ENCODE measurements around the gene EPHB2.

Gene EPHB2

GRCh38 chr1:22877112-22877915 is 166.7 kb downstream of the EPHB2 start:
- H3K4me1 ChIP-seq (ENCODE audit: insufficient read depth, poor library complexity, severe bottlenecking), result peaks cover 8% of the 10 kb centered on the region
- no peaks in the 10 kb centered on the region for H3K36me3 ChIP-seq (ENCODE audit: low read depth)
- no peaks in the 10 kb centered on the region for H3K9me3 ChIP-seq (ENCODE audit: severe bottlenecking)
- no peak for ATAC-seq (ENCODE audit: low read depth)
- TF ChIP-seq, protein P1, sequence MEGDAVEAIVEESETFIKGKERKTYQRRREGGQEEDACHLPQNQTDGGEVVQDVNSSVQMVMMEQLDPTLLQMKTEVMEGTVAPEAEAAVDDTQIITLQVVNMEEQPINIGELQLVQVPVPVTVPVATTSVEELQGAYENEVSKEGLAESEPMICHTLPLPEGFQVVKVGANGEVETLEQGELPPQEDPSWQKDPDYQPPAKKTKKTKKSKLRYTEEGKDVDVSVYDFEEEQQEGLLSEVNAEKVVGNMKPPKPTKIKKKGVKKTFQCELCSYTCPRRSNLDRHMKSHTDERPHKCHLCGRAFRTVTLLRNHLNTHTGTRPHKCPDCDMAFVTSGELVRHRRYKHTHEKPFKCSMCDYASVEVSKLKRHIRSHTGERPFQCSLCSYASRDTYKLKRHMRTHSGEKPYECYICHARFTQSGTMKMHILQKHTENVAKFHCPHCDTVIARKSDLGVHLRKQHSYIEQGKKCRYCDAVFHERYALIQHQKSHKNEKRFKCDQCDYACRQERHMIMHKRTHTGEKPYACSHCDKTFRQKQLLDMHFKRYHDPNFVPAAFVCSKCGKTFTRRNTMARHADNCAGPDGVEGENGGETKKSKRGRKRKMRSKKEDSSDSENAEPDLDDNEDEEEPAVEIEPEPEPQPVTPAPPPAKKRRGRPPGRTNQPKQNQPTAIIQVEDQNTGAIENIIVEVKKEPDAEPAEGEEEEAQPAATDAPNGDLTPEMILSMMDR (IDR thresholded peaks at IDR 0.05; ENCODE audit: poor library complexity, severe bottlenecking), result no peak
- no peak overlapping the region for H3K4me3 ChIP-seq (ENCODE audit: severe bottlenecking)
- H3K27ac ChIP-seq (ENCODE audit: poor library complexity, severe bottlenecking), result no peak overlapping the region
- no peaks in the 10 kb centered on the region for H3K27me3 ChIP-seq (ENCODE audit: insufficient read depth, poor library complexity, severe bottlenecking)
- DNase-seq (ENCODE audit: low spot score), result no peak

GRCh38 chr1:22877980-22878379 is 167.3 kb downstream of the EPHB2 start:
- no peak overlapping the region for H3K27ac ChIP-seq (ENCODE audit: poor library complexity, severe bottlenecking)
- TF ChIP-seq, protein P1 (IDR thresholded peaks at IDR 0.05; ENCODE audit: poor library complexity, severe bottlenecking), result no peak
- H3K4me3 ChIP-seq (ENCODE audit: severe bottlenecking), result no peak overlapping the region
- H3K9me3 ChIP-seq (ENCODE audit: severe bottlenecking), result no peaks in the 10 kb centered on the region
- no peaks in the 10 kb centered on the region for H3K36me3 ChIP-seq (ENCODE audit: low read depth)
- no peaks in the 10 kb centered on the region for H3K27me3 ChIP-seq (ENCODE audit: insufficient read depth, poor library complexity, severe bottlenecking)
- DNase-seq (ENCODE audit: low spot score) (no peak), ATAC-seq (ENCODE audit: low read depth) (no peak)
- peaks cover 8% of the 10 kb centered on the region for H3K4me1 ChIP-seq (ENCODE audit: insufficient read depth, poor library complexity, severe bottlenecking)

GRCh38 chr1:22878626-22879025 is 168.0 kb downstream of the EPHB2 start:
- H3K27me3 ChIP-seq (ENCODE audit: insufficient read depth, poor library complexity, severe bottlenecking), result no peaks in the 10 kb centered on the region
- H3K4me3 ChIP-seq (ENCODE audit: severe bottlenecking), result no peak overlapping the region
- TF ChIP-seq, protein P1 (IDR thresholded peaks at IDR 0.05; ENCODE audit: poor library complexity, severe bottlenecking), result no peak
- ATAC-seq (ENCODE audit: low read depth) (peak; percentile 65), DNase-seq (ENCODE audit: low spot score) (no peak)
- no peaks in the 10 kb centered on the region for H3K36me3 ChIP-seq (ENCODE audit: low read depth)
- H3K27ac ChIP-seq (ENCODE audit: poor library complexity, severe bottlenecking), result no peak overlapping the region
- peaks cover 8% of the 10 kb centered on the region for H3K4me1 ChIP-seq (ENCODE audit: insufficient read depth, poor library complexity, severe bottlenecking)
- no peaks in the 10 kb centered on the region for H3K9me3 ChIP-seq (ENCODE audit: severe bottlenecking)

DNA sequence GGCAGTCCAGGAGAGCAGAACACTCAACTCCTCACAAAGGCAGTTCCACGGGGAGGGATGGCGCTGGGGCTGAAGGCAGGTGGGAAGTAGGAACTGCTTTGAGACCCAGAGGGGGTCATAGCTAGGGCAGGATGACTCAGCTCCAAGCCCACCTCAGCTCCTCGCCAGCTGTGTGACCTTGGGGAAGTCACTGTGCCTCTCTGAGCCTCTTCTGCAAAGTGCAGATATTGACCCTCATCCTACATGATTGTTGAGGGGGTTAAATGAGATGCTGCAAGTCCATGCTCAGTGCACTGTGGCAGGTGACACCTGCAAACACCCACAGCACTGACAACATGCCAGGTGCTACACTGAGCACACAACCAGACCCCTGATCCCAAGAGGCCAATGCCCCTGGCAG is 168.8 kb downstream of the EPHB2 start:
- DNase-seq (ENCODE audit: low spot score), result no peak
- H3K4me1 ChIP-seq (ENCODE audit: insufficient read depth, poor library complexity, severe bottlenecking), result peaks cover 8% of the 10 kb centered on the region
- TF ChIP-seq, protein P1 (IDR thresholded peaks at IDR 0.05; ENCODE audit: poor library complexity, severe bottlenecking), result no peak
- H3K27ac ChIP-seq (ENCODE audit: poor library complexity, severe bottlenecking), result no peak overlapping the region
- H3K9me3 ChIP-seq (ENCODE audit: severe bottlenecking), result no peaks in the 10 kb centered on the region
- no peaks in the 10 kb centered on the region for H3K27me3 ChIP-seq (ENCODE audit: insufficient read depth, poor library complexity, severe bottlenecking)
- ATAC-seq (ENCODE audit: low read depth), result no peak
- no peaks in the 10 kb centered on the region for H3K36me3 ChIP-seq (ENCODE audit: low read depth)
- H3K4me3 ChIP-seq (ENCODE audit: severe bottlenecking), result no peak overlapping the region

- Histone ChIP-seq H3K4me1 (ENCODE audit: insufficient read depth, poor library complexity, severe bottlenecking) (peaks cover 8% of the 10 kb centered on the region), H3K4me3 (ENCODE audit: severe bottlenecking) (no peak overlapping the region), H3K27me3 (ENCODE audit: insufficient read depth, poor library complexity, severe bottlenecking) (no peaks in the 10 kb centered on the region), H3K36me3 (ENCODE audit: low read depth) (no peaks in the 10 kb centered on the region), H3K27ac (ENCODE audit: poor library complexity, severe bottlenecking) (no peak overlapping the region), H3K9me3 (ENCODE audit: severe bottlenecking) (no peaks in the 10 kb centered on the region)
- TF ChIP-seq, protein P1 (IDR thresholded peaks at IDR 0.05; ENCODE audit: poor library complexity, severe bottlenecking), result no peak
- ATAC-seq (ENCODE audit: low read depth) (peak; percentile 65), DNase-seq (ENCODE audit: low spot score) (no peak)
These were observed 169.5 kb downstream of the EPHB2 start for GRCh38 chr1:22880174-22880601.
